Transverse colon (tissue), 4 donors: ENCODE data around the gene MSMO1.
A peak's percentile ranks its signal among the peaks of the same experiment; 100 is the strongest.

ENCODE experiments used
- CTCF ChIP-seq, 5 experiments: fragments of 200-600 bp in 3 of 5; fragments of 450-650 bp in 2 of 5; sonication (generic) in 3 of 5; IDR thresholded peaks; 1 replicate in 2 of 5; 2 replicates in 3 of 5; pipeline ENCODE4 v1.5.1; 2016 to 2017; ENCODE audit warnings: antibody characterized with exemption in 5 of 5, inconsistent platforms in 3 of 5, mild to moderate bottlenecking in 2 of 5, moderate library complexity in 1 of 5
- EP300 ChIP-seq: sonication (generic); formaldehyde crosslinking; IDR thresholded peaks from one replicate; pipeline ENCODE4 v1.6.1; 2017; ENCODE audit warnings: antibody characterized with exemption, low read depth
- POLR2A ChIP-seq: fragments of 450-650 bp; IDR thresholded peaks from one replicate; pipeline ENCODE4 v1.6.1; 2016; ENCODE audit warnings: antibody characterized with exemption, mild to moderate bottlenecking, moderate library complexity
- POLR2AphosphoS5 ChIP-seq, 3 donors: sonication (generic); formaldehyde crosslinking; IDR thresholded peaks; one replicate each; pipeline ENCODE4 v1.6.1; 2016; ENCODE audit warnings: antibody characterized with exemption in 3 of 3

GRCh38 chr4:165364452-165365080 is 37.1 kb downstream of the MSMO1 start:
- TF ChIP-seq EP300 (no peak), CTCF (IDR thresholded peaks at IDR 0.05) (no peak), POLR2AphosphoS5 (IDR thresholded peaks at IDR 0.05) (peak in 1 of 3 donors; percentile 52), POLR2A (no peak)
